ENCODE results near the gene RBAK.

GRCh38 chr7:5068521-5068920 is 22.9 kb downstream of the RBAK start:
- no peak for TF ChIP-seq CTCF (IDR thresholded peaks at IDR 0.05)
- no peak for TF ChIP-seq EP300 (IDR thresholded peaks at IDR 0.05)
- TF ChIP-seq POLR2A (IDR thresholded peaks at IDR 0.05) = no peak
- no peak for TF ChIP-seq POLR2AphosphoS5 (IDR thresholded peaks at IDR 0.05)

Measured in gastroesophageal sphincter (tissue), 3 donors.